HG03066 (cell line): ENCODE measurements around the gene COX5B.
A peak's percentile ranks its signal among the peaks of the same experiment; 100 is the strongest.
"Not testable (repeated sequence)": the region's sequence is repeated elsewhere in the genome, so short reads cannot be mapped to it uniquely, and the experiment has no call there.

Experiments
- ATAC-seq: cut with Tn5 transposase; IDR thresholded peaks from one replicate; pipeline ENCODE4 v1.9.1; 2021; ENCODE audit warnings: low read depth; ENCODE audit not compliant: unreplicated experiment

COX5B gene, protein sequence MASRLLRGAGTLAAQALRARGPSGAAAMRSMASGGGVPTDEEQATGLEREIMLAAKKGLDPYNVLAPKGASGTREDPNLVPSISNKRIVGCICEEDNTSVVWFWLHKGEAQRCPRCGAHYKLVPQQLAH

DNA sequence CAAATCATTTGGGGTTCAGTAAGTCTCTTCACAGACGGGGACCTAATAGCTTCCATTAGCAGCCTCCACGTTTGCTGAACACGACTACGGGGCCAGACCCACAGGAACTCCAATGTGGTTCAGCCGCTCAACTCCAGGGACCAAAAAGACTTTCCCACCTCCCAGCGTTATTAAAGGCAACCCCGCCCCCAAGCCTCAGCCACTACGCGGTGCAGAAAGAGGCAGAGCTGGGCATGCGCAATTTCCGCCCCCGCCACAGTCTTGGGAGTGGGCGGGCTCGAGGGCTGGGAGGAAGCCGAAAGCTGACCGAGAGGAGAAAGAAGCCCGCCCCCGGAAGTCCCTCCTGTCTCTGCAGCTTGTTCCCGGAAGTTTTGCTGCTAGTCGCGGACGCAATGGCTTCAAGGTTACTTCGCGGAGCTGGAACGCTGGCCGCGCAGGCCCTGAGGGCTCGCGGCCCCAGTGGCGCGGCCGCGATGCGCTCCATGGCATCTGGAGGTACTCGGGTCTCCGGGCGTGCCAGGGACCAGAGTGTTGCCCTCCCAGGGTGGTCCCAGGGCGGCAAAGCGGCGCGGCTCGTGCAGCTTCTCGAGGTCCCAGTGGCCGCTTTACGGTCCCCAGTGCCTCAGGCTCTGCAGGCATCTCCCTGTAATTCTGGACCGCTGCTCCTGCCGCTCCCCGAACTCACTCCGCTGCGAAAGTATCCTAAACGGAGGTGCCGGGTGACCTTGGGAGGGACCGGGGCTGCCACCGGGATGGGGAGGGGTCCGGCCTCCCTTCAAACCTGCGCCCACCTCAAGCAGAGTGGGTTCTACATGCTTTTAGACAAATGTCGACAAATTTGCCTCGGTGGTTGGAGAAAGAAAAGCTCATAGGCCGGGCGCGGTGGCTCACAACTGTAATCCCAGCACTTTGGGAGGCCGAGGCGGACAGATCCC, at the start of gene COX5B:
COX5B (plus strand) TSS at position 368 of the 935 bp plus-strand sequence; CDS start at position 393, 25 bp downstream.
- ATAC-seq = peak; percentile 97

DNA sequence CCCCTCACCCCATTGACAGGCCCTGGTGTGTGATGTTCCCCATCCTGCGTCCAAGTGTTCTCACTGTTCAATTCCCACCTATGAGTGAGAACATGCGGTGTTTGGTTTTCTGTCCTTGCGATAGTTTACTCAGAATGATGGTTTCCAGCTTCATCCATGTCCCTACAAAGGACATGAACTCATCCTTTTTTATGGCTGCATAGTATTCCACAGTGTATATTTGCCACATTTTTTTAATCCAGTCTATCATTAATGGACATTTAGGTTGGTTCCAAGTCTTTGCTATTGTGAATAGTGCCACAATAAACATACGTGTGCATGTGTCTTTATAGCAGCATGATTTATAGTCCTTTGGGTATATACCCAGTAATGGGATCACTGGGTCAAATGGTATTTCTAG, 49.7 kb upstream of the COX5B start:
- ATAC-seq = not testable (repeated sequence)

DNA sequence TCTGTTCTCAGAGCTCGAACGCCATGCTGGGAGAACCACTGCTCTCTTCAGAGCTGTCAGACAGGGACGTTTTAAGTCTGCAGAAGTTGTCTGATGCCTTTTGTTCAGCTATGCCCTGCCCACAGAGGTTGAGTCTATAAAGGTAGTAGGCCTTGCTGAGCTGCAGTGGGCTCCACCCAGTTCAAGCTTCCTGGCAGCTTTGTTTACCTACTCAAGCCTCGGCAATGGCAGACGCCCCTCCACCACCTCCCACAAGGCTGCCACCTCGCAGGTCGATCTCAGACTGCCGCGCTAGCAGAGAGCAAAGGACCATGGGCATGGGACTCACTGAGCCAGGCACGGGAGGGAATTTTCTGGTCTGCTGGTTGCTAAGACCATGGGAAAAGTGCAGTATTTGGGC, 44.3 kb upstream of the COX5B start:
- not testable (repeated sequence) for ATAC-seq

DNA sequence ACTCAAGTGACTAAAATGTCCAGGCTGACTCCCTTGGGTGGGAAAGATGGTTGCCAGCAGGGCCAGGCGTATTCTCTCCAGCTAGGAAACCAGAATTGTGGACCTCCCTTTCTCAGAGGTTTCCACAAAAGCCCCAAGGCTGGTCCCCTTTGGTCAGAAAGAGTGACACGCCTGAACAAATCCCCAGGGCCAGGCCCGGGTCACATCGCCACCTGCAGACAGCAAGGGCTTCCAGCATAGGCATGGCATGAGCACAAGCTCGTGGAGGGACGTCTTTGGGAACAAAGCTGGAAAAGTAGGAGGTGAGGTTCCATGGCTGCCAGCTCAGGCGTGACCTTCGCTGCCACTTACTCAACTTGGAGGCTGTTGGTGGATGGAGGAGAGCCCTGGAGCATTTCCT, 40.8 kb upstream of the COX5B start:
- not testable (repeated sequence) for ATAC-seq

DNA sequence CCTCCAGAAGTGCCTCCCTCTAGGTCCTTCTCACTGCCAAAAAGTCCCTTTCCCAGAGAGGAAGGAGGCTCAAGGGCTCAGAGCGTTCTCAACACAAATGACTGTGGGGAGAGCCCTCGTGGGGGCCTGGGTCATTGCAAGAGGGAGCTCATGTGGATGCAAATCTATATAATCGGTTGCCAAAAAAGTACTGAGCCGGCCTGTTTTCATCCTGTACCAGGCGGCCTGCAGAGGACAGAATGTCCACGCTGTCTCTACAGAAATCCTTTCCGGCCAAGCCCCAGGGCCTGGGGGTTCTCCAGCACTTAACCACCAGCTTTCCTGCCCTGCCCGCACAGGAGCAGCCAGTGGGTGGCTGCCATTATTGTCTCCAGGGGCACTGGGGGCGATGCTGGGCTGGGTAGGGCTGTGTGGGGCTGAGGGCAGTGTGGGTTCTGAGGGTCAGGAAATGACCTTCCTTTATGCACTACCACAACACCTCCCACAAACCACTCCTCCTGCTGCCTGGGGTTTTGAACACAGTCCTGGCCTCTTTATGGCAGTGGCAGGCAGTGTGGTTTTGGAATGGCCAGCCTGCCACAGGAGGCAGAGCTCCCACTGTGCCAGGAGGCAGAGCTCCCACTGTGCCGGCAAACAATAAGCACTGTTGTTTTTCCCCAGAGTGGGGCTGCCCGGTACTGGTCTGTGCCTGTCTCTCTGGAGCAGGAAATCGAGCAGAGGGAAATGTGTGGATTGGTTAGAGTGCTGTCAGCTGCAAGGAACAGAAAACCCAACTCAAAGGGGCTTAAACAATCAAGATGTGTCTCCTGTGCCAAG, 40.1 kb upstream of the COX5B start:
- not testable (repeated sequence) for ATAC-seq

DNA sequence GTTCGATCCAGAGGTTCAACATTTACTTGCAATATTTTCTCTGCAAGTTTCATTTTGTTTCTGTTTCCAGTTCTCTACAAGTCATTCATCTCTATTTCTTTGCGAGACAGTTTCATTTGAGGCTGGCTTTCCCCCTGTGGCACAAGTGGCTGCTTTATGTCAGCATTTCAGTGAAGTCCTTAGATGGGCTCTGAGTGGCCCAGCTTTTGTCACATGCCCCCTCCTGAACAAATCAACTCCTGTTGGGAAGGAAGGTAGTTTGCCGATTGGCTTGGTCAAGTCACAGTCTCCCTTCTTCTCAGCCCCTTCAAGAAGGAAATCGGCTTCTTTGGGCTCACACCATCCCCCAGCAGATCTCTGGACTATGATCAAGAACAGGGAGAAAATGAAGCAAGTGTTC, 37.1 kb upstream of the COX5B start:
- ATAC-seq = not testable (repeated sequence)

DNA sequence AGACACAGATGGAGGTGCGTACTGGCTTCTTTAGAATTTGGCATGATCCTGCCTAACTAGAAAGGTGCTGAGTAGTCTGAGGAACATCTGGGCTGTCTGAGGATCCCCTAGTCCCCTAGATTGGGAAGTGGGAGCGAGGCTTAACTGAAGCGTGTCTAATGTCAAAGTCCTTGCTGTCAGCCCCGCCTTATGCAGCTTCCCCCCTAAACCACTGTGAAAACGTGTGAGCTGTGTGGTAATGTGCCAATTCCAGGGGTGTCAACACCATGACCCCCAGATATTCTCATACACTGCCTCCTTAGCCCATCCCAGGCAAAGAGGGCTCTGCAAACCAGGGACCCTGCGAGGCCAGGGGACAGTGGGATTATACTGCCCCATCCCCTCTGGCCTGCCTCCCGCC, 34.0 kb upstream of the COX5B start:
- ATAC-seq = not testable (repeated sequence)

DNA sequence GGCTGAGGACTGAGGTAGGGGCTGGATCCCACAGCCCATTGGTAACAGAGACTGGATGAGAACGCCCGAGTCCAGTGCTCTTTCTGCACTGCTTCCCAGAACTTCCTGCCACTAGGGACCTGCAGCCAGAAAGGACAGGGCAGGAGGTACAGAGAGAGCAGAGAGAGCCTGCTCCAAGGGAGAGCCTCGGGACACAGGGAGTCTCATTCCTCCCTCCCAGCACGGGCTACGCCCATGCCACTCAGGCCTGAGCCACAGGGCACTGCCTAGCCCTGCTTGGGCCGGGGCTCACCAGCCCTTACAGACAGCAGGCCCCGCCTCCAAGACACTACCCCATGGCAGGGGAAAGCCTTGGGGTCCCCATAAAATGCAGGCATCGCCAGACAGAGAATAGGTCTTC, 30.1 kb upstream of the COX5B start:
- ATAC-seq = not testable (repeated sequence)

DNA sequence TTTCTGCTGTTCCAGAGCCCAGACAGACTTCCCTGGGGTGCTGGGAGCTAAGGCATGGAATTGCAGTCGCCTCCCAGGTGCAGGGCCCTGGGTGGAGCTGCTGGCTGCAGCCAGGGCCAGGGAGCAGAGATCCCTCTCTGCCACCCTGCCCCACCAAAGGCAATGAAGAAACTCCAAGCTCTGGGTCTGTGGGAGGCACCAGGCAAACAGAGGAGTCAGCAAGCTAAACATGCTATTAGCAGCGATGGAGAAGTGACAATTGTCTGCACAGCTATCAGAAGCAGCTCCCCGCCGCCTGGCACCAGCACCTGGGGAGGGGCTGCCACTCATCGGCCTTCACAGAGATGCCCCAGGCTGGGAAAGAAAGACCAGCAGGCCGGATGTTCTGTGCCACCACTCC, 28.0 kb upstream of the COX5B start:
- no peak for ATAC-seq

DNA sequence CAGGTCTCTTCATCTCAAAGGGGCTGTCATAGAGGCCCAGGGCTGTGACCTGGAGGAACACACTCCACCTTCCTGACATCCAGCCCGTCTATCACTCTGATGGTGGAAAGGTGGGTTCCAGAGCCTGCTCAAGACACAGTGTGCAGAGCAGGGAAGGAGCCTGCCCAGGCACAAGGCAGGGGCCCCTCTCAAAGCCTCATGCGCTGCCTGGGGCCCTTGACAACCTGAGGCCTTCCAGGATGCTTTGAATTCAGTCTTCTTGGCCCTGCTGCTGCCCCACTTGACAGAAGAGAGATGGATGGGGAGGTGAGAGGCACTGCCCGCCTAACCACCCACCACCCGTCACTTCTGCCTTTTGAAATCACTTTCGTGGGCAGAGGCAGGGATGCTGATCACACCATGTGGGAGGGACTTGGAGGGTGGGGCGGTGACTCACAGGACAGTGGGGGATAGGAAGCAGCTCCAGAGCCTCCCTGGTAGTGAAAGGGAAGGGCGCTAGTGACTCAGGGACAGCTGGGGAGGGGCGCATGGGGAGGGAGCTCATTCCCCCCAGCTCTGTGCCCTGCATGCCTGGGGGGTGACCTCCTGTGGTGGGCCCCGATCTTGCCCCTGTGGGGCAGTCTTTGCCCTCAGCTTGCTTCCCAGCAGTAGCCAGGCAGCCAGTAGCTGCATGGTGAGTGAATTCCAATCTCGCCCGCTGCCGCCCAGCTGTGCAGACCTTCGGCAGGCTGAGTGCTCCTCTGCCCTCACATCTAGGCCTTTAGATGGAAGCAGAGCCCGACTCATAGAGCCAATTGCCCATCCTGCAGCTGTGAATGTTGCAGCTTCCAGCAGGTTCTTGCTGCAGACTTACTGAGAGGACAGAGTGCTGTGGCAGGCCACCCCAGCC, 26.7 kb upstream of the COX5B start:
- ATAC-seq = not testable (repeated sequence)

DNA sequence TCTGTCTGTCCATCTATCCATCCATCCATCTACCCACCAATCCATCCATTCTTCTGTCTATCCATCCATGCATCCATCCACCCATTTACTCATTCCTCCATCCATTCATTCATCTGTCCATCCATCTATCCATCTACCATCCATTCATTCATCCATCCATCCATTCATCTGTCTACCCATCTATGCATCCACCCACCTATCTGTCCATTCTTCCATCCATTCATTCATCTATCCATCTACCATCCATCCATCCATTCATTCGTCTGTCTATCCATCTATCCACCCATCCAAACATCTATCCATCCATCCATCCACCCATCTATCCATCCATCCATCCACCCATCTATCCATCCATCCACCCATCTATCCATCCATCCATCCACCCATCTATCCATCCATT, 25.4 kb upstream of the COX5B start:
- not testable (repeated sequence) for ATAC-seq

DNA sequence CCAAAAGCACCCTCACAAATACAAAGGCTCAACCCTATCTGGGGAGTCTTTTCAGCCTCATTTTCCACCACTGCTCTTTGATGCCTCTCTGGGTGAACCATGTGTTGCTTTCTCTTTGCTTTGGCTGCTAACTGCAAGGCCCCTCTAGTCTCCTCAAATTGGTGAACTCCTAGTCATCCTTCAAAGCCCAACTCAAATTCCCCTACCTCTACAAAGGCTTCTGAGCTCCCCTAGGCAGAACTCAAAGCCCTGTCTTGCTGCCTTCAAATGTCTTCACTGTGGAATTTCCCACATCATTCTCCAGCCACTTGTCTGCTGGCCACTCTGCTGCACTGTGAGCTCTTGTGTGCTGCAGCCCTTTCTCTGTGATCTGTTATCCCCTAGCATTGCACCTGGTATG, 22.9 kb upstream of the COX5B start:
- ATAC-seq = not testable (repeated sequence)

DNA sequence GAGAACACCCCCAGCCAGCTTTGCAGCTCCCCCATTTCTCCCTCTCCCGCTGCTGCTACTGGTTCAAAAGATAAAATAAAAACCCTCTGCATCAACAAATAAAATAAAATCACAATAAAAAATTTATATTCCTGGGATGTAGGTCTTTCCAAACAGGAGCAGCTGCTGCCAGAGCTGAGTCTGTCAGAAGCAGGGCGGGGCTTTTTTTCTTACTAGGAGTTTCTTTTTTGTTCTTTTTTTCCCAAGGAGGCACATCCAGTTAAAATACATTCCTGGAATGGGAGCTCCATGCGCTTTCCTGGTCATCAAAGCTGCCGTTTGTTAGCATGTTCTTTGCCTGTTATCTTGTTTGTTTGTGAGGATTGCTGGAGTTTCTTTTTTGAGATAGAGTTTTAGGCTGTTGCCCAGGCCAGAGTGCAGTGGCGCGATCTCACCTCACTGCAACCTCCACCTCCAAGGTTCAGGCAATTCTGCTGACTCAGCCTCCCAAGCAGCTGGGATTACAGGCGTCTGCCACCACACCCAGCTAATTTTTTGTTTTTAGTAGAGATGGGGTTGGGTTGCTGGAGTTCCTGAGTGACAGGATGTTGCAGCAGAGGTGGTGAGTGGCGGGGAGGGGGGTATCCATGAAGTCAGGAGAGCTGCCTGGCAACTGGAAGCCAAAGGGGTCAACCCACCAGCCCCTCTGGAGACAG, 20.4 kb upstream of the COX5B start:
- ATAC-seq = not testable (repeated sequence)

DNA sequence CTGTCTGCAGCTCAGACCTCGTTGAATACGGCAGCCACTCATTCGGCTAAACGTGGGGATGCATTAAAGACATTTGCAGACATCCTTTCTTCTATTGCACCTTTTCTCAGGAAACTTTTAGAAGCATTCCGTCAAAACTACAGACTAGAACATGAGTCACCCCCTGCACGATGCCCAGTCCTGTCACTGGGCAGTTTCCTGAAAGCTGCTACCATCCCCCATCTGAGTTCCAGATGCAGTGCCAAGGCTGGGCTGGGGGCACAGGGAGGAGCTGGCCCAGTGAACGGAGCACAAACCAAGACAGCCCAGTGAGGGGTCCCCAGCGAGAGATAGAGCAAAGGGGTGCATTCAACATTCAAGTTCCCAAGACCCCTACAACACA, 19.8 kb upstream of the COX5B start:
- ATAC-seq = not testable (repeated sequence)

DNA sequence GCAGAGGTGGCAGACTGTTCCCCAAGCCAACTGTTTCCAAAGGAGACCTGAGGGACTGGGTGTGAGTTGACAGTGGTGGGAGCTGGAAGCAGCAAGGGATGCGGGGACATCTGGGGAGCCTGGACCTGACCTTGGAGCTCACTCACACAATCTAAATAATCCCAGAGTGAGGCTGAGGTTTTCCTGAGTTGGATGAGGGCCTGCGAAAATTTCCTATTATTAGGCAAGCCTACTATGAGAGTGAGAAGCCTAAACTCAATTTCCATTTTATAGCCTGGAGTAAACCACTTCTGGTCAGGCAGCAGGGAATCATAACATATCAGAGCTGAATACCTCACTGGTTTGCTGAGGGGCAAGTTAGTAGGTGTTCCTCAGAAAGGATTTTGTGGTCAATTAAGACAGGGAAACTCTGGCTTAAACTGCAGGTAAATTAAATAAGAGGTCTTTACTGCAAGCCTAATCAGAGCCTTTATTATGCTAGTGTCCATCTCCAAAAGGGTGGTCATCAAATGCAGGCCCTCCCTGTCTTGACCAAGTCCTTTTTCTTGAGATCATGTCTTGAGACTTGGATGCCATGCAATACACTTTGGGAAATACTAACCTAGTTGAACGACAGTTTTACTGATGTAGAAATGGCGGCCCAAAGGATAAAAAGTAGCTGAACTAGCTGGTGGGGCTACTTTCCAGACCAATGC, 1.7 kb upstream of the COX5B start:
- ATAC-seq = no peak

DNA sequence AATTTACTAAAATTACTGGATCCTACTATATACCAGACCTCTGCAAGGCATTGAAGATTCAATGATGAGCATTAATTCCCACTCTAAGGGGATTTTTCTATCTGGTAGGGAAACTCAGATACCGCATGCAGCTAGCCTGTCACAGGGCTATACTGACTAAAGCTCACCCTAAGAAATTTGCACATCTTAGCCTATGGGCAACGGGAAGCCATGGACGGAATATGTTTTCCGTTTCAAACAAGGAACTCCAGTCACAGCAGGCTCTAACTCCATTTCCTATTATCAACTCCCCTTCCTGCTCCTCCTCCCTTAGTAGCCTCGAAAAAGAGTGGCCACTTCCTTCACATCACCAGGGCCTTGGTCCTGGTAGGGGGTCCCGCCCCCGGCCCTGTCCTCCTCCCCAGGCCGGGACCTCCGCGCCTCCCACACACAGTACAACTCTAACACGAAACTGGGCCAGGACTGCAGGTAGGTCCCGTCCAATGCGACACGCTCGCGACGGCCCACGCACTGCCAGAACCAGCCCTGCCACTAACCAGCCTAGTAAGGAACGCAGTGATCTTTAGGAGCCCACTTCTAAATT, 659 bp upstream of the COX5B start:
- ATAC-seq = peak; percentile 32

DNA sequence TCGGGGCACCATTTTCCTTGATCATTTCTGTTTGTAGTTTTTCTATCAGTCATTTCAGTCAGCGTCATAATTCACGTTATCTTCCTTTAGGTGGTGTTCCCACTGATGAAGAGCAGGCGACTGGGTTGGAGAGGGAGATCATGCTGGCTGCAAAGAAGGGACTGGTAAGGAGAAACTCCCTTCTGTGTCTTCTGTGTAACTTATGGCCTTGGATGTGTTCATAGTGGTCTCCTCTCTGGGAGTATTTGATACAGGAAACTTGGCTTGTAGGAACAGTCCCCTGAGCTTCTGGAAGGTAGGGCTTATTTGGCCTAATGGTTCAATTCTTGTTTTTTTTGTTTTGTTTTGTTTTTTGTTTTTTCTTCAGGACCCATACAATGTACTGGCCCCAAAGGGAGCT, 1.1 kb downstream of the COX5B start:
- ATAC-seq = no peak

DNA sequence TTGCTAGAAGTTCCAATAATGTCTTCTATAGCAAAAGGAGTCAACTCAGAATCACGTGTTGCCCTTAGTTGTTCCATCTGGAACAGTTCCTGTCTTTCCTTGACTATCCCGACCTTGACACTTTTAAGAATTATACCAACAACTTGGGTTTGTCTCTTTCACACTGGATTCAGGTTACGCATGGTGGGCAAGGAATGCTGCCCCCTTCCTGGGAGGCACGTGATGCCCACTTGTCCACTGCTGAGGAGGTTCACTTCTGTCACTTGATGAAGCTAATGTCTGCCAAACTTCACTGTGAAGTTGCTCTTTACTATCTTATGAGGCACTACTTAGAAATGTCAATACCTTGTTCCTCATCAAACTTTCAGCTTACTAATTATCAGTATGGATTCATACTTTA, 5.3 kb downstream of the COX5B start:
- ATAC-seq = no peak

DNA sequence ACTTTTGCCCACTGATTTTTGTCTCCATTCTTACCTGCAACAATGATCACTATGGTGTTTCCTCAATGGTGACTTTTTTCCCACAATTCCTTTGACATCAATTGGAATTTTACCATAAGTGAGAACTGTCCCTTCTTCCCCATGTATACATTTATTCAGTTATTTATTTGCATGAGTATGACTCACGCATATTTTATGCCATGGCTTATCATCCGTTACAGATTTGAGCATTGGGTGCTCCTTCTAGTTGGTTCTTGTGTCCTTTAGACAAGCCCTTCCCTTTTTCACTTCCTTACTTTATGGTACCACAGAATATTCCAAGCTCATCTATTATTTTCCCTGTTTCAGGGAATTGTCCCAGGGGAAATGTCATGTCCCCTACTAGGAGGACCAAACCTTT, 7.6 kb downstream of the COX5B start:
- no peak for ATAC-seq
